Adrenal gland (tissue), 5 donors: ENCODE results near the gene IGFBPL1.

ENCODE experiments used
- CTCF ChIP-seq, 6 experiments: fragments of 450-650 bp in 4 of 6; fragments of 200-600 bp in 2 of 6; sonication (generic) in 1 of 6; IDR thresholded peaks; 1 replicate in 5 of 6; 2 replicates in 1 of 6; pipeline versions ENCODE4 v1.5.1 to v1.8.0; 2016 to 2021; ENCODE audit warnings: antibody characterized with exemption in 6 of 6, mild to moderate bottlenecking in 2 of 6, moderate library complexity in 1 of 6
- POLR2A ChIP-seq, 2 donors: fragments of 450-650 bp; IDR thresholded peaks; one replicate each; pipeline ENCODE4 v1.6.1; 2017; ENCODE audit warnings: antibody characterized with exemption in 2 of 2, mild to moderate bottlenecking in 2 of 2, moderate library complexity in 1 of 2
- donor health status: DM: no; HTN: no; CAD: no.

GRCh38 chr9:38416461-38416860 is 7.8 kb downstream of the IGFBPL1 start:
- TF ChIP-seq CTCF (IDR thresholded peaks at IDR 0.05) (no peak), POLR2A (IDR thresholded peaks at IDR 0.05) (no peak)
